Activated CD8-positive, alpha-beta T cell treated with anti-CD3 and anti-CD28 coated beads for 36 hours (primary cell): ENCODE data around the gene CDC5L. TPM values are rescaled to one million over a fixed set of nuclear protein-coding genes. Genes with fewer than 3 reads are reported as not detected.

Experiments
- ATAC-seq: fragments of 200-7000 bp; cut with Tn5 transposase; one replicate; pipeline ENCODE4 v1.10.0; 2021; ENCODE audit warnings: mild to moderate bottlenecking, moderate library complexity
- CTCF ChIA-PET: fragments of 350-600 bp; sonication (Branson Sonifier 250); formaldehyde crosslinking; loops from one replicate; lab custom pipeline; 2021; ENCODE audit warnings: antibody characterized with exemption; lab: Charles Lee
- POLR2A ChIA-PET: fragments of 350-600 bp; sonication (Branson Sonifier 250); formaldehyde crosslinking; loops from one replicate; lab custom pipeline; 2021; ENCODE audit warnings: antibody characterized with exemption; lab: Charles Lee
- DNase-seq: peaks from one replicate; pipeline ENCODE4 v3.0.0-alpha.2; 2020
- H3K27ac Mint-ChIP-seq: one replicate; pipeline ENCODE4 v1.8.0; 2021; ENCODE audit warnings: mild to moderate bottlenecking, mixed read lengths
- H3K27me3 Mint-ChIP-seq: one replicate; pipeline ENCODE4 v1.8.0; 2021; ENCODE audit warnings: mixed read lengths
- H3K36me3 Mint-ChIP-seq: one replicate; pipeline ENCODE4 v1.8.0; 2021; ENCODE audit warnings: low read depth, mixed read lengths
- H3K4me1 Mint-ChIP-seq: one replicate; pipeline ENCODE4 v1.8.0; 2021; ENCODE audit warnings: low read depth, mixed read lengths
- H3K4me3 Mint-ChIP-seq: one replicate; pipeline ENCODE4 v1.8.0; 2021; ENCODE audit warnings: mild to moderate bottlenecking, moderate library complexity, mixed read lengths
- H3K9me3 Mint-ChIP-seq: one replicate; pipeline ENCODE4 v1.8.0; 2021; ENCODE audit warnings: mixed read lengths
- CTCF ChIP-seq: fragments of 200-600 bp; IDR thresholded peaks from one replicate; pipeline ENCODE4 v1.8.0; 2022; ENCODE audit warnings: antibody characterized with exemption, mild to moderate bottlenecking
- intact Hi-C: fragments of 100-400 bp; cut with micrococcal nuclease; formaldehyde crosslinking; loops from one replicate; pipeline ENCODE4 v1.10.0; 2022
- total RNA-seq, 2 experiments: library from RNA; stranded (reverse); gene quantifications; one replicate each; pipeline ENCODE4 v1.2.3, GENCODE V29; 2021

Gene CDC5L
- total RNA-seq, 2 experiments from 2014 or later: 20.4 to 21.4 TPM

DNA sequence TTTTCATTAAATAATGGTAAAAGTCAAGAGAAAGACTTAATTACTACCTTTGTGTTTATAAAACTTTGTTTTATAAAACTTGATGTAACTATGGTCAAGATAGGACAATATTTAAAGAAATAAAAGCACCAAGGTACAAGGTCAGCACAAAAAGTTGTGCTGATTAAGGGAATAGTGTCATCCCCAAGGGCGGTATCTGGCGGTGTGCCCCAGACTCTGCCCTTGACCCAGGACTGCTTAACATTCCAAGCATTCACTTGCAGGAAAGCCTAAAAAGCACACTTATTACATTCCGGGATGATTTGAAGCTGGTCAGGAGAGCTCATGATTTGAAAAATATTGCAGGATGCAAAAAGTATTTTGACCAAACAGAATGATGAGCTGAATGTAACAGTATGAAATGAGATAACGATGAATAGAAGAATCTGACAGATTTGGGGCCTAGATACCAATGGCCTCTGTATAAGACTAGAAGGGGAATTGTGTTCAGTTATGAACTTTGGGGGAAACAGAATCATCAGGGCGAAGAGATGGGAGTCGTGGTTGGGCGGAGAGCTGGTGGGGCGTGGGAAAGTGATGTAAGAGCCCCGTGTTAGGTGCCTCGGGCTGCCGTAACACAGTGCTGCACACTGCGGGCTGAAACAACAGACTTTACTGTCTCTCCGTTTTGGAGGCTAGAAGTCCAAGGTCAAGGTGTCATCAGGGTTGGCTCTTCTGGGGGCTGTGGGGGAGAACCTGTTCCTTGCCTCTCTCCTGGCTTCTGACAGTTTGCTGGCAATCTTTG lies 77.2 kb downstream of the CDC5L start:
- no peaks in the 10 kb centered on the region for H3K4me1 Mint-ChIP-seq
- peaks cover 3% of the 10 kb centered on the region for H3K27me3 Mint-ChIP-seq
- ChIA-PET POLR2A (no interaction called here), CTCF (interaction anchor here (0.7 to 4.2 kb wide), 3 partner anchors 11 to 394 kb away, joined by 3 to 27 read pairs (median 3); no protein-coding TSS in a partner anchor)
- DNase-seq (no peak), ATAC-seq (no peak)
- H3K36me3 Mint-ChIP-seq: no peaks in the 10 kb centered on the region
- intact Hi-C loops: no loop called here
- H3K4me3 Mint-ChIP-seq: no peak overlapping the region
- no peak overlapping the region for H3K27ac Mint-ChIP-seq
- TF ChIP-seq CTCF: no peak
- no peaks in the 10 kb centered on the region for H3K9me3 Mint-ChIP-seq

GRCh38 chr6:44466955-44467354 lies 79.4 kb downstream of the CDC5L start:
- TF ChIP-seq CTCF: no peak
- Mint-ChIP-seq H3K4me3 (no peak overlapping the region), H3K27me3 (peaks cover 3% of the 10 kb centered on the region), H3K36me3 (no peaks in the 10 kb centered on the region), H3K27ac (no peak overlapping the region), H3K9me3 (no peaks in the 10 kb centered on the region), H3K4me1 (no peaks in the 10 kb centered on the region)
- ChIA-PET CTCF (interaction anchor here (4.2 kb wide), 1 partner anchor 9 kb away, joined by 27 read pairs; no protein-coding TSS in a partner anchor), POLR2A (no interaction called here)
- intact Hi-C loops: no loop called here
- no peak for DNase-seq
- no peak for ATAC-seq

GRCh38 chr6:44468835-44469234 lies 81.3 kb downstream of the CDC5L start:
- intact Hi-C loops: no loop called here
- H3K4me1 Mint-ChIP-seq: no peaks in the 10 kb centered on the region
- no peak overlapping the region for H3K27ac Mint-ChIP-seq
- CTCF ChIA-PET: interaction anchor here (1.0 to 5.1 kb wide), 7 partner anchors 9 to 1453 kb away, joined by 3 to 50 read pairs (median 4); no protein-coding TSS in a partner anchor
- POLR2A ChIA-PET: interaction anchor here (1.1 kb wide), 1 partner anchor 40 kb away, joined by 3 read pairs; no protein-coding TSS in a partner anchor
- H3K9me3 Mint-ChIP-seq: no peaks in the 10 kb centered on the region
- TF ChIP-seq CTCF: no peak
- DNase-seq (no peak), ATAC-seq (no peak)
- no peak overlapping the region for H3K4me3 Mint-ChIP-seq
- H3K27me3 Mint-ChIP-seq: peaks cover 3% of the 10 kb centered on the region
- no peaks in the 10 kb centered on the region for H3K36me3 Mint-ChIP-seq

GRCh38 chr6:44470115-44470464 lies 82.6 kb downstream of the CDC5L start:
- Mint-ChIP-seq H3K27me3 (peaks cover 3% of the 10 kb centered on the region), H3K4me3 (no peak overlapping the region), H3K4me1 (no peaks in the 10 kb centered on the region), H3K27ac (no peak overlapping the region), H3K36me3 (no peaks in the 10 kb centered on the region), H3K9me3 (no peaks in the 10 kb centered on the region)
- intact Hi-C loops: loop anchor here (10.0 kb wide), 1 partner anchor 95 kb away; no protein-coding TSS in a partner anchor
- ATAC-seq (no peak), DNase-seq (no peak)
- ChIA-PET CTCF (interaction anchor here (0.6 to 5.1 kb wide), 24 partner anchors 11 to 195 kb away, joined by 3 to 50 read pairs (median 4); no protein-coding TSS in a partner anchor), POLR2A (no interaction called here)
- peak; percentile 40 for TF ChIP-seq CTCF

DNA sequence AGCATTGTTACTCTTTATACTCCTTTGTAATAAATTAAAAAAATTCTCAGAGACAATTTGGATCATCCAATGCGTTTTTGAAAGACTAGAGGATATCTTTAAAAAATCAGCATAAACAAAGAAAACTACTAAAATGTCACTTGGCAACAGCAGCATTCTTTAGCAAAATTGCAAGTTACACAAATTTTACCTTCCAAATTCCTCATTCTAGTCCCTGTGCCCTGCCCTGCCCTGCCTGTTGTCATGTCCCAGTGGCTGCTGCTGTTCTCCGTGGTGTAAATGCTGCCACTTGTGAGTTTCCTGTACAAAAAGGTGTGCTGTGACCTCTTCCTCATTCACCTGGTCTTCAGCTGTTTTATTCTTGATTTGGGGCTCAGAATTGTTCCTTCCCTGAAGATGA lies 83.2 kb downstream of the CDC5L start:
- no peak for TF ChIP-seq CTCF
- Mint-ChIP-seq H3K4me3 (no peak overlapping the region), H3K9me3 (no peaks in the 10 kb centered on the region), H3K27ac (no peak overlapping the region), H3K36me3 (no peaks in the 10 kb centered on the region), H3K4me1 (no peaks in the 10 kb centered on the region), H3K27me3 (peaks cover 3% of the 10 kb centered on the region)
- intact Hi-C loops: loop anchor here (10.0 kb wide), 1 partner anchor 94 kb away; no protein-coding TSS in a partner anchor
- DNase-seq: no peak
- POLR2A ChIA-PET: no interaction called here
- no peak for ATAC-seq
- CTCF ChIA-PET: interaction anchor here (1.2 to 5.1 kb wide), 7 partner anchors 11 to 185 kb away, joined by 3 to 50 read pairs (median 6); no protein-coding TSS in a partner anchor
